CD1c-positive myeloid dendritic cell (primary cell): ENCODE results near the gene NEDD8.

Experiments
- DNase-seq: peaks from one replicate; pipeline ENCODE4 v3.0.0-alpha.2; 2016; ENCODE audit errors: extremely low spot score

The NEDD8 gene

GRCh38 chr14:24179961-24180796 lies 52.0 kb downstream of the NEDD8 start:
- DNase-seq, result no peak

DNA sequence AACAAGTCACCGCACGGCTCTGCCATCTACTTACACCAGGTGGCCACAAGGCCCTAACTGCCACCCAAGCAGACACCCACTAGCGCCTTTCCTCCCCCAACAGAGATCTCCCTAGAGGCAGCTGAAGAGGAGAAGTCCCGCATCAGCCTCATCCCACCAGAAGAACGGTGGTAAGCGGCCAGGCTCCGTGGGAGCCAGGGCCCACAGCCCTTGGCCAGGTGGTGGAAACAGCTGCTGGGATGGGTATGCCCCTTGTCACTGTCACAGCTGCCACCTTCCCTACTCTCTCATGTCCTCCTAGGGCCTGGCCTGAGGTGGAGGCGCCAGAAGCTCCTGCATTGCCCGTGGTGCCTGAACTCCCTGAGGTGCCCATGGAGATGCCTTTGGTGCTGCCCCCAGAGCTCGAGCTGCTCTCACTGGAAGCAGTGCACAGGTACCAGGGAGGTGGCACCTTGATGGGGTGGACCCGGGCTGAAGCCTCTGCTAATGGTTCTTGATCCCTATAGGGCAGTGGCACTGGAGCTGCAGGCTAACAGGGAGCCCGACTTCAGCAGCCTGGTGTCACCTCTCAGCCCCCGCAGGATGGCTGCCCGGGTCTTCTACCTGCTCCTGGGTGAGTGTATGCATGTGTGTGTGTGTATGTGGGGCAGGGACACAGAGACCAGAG lies 52.7 kb downstream of the NEDD8 start:
- DNase-seq, result no peak

GRCh38 chr14:24178399-24179178 lies 53.6 kb downstream of the NEDD8 start:
- DNase-seq, result no peak

DNA sequence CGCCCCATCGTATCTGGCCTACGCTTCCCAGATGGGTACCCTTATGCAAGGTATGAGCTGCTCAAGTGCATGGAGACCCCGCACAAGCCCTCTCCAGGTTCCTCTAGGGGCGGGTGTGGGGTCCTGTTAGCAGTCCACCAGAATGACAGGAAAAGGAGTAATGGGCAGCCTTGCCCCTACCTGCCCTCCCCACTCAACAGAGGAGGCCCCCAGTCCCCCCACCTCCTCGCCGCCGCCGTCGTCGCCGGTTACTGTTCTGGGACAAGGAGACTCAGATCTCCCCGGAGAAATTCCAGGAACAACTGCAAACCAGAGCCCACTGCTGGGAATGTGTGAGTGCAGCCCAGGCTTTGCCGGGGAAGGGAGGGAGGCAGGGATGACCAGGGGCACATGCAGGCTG lies 54.3 kb downstream of the NEDD8 start:
- DNase-seq, result no peak

DNA sequence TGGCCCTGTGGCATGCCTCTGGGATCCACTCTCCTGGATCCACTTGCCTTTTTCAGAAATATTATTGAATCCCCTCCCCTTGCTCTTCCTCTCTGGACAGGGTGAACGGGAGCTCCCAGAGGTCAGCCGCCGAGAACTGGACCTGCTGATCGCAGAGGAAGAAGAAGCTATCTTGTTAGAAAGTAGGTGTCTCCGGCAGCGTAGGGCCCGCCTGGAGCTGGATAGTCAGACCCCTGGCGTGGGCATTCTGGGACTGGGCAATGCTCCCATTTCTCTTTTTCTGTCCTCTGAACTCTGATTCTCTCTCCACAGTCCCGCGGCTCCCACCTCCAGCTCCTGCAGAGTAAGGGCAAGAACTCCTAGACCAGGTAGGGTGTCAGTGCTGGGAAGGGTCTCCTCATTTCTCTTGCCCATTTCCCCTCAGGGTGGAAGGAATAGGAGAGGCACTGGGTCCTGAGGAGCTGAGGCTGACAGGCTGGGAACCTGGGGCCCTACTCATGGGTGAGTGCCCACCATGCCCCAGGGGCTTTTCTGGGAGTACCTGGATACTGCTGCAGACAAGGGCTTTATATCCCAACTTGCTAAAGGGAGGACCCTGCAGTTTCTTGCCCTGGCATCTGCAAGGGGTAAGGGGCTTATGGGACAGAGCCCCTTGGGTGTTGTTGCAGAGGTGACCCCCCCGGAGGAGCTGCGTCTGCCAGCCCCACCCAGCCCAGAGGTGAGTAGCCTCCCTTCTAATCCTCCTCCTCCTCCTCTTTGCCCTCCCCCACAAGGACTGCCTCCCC lies 54.9 kb downstream of the NEDD8 start:
- no peak for DNase-seq

DNA sequence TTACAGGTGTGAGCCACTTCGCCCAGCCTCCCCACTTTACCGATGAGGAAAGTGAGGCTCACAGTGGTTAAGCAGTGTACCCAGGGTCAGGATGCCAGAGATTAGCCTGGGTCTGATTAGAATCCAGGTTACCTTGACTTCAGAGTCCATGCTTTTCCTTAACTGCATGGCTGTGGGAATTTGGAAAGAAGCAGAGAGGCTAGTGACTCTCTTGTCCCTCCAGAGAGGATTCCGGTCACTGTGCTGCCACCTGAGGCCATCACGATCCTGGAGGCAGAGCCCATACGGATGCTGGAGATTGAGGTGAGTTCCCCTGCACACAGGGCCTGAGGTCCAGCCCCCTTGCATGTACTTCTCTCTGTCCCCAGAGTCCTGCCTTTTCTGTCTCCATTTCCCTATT lies 55.6 kb downstream of the NEDD8 start:
- no peak for DNase-seq

DNA sequence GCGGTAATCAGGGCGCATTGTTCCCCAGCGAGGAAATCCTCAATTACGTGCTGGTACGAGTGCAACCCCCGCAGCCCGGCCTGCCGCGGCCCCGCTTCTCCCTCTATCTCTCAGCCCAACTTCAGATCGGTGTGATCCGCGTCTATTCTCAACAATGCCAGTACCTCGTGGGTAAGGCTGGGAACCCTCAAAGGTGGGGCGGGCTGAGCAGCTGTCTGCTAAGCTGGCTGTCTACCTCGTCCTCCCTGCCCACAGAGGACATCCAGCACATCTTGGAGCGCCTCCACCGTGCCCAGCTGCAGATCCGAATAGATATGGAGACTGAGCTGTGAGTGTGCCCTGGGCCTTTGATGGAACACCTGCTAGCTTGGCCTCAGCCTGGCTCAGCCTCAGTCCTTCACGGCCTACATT lies 59.3 kb downstream of the NEDD8 start:
- no peak for DNase-seq

DNA sequence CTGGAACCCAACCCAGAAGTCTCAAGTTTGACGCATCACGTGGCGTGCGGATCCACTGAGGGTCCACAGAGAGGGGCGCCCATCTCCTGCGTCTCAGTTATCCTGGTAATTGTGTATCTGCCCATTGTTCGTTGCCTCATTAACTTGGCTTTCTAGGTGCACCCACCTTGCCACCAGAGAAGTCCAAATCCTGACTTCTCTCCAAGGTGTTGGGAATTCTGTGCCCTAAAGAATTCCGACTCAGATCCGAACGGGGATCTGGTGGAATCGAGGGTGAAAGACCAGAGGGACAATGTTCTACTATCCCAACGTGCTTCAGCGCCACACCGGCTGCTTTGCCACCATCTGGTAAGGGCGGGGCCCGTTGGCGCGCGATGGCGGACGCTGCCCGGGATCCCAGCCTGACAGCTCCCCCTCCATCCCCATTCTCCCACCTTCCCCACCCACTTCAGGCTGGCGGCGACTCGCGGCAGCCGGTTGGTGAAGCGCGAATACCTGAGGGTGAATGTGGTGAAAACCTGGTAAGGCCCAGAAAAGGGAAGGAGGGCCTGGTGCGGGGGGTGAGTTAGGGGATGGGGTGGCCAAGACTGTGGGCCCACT lies 59.8 kb downstream of the NEDD8 start:
- no peak for DNase-seq

GRCh38 chr14:24171422-24172260 lies 60.5 kb downstream of the NEDD8 start, which contains the start of gene REC8:
Gene REC8, plus strand, starts transcription at chr14:24172080. Its CDS starts 473 bp downstream, at chr14:24172553.
- peak; percentile 33 for DNase-seq

GRCh38 chr14:24167469-24168114 lies 64.6 kb downstream of the NEDD8 start:
- DNase-seq, result peak; percentile 59
